Measurements from ENCODE around the gene ATP8B2.

DNA sequence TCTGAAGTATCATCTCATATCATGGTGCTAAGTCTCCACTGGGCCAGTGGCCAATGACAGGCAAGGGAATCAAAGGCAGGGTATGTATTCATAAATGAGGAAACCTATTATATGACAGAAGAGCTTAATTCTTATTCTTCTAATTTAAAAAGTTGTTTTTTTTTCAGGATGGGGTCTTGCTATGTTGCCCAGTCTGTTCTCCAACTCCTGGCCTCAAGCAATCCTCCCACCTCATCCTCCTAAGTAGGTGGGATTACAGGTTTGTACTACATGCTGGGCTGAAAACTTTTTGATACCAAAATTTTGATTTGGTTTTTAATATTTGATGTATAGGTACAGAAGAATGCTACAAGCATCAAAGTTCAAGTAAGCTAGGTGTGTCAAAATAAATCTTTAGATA is 35.0 kb downstream of the ATP8B2 start:
- no peak for TF ChIP-seq POLR2A (IDR thresholded peaks at IDR 0.05)
- TF ChIP-seq, protein P1, sequence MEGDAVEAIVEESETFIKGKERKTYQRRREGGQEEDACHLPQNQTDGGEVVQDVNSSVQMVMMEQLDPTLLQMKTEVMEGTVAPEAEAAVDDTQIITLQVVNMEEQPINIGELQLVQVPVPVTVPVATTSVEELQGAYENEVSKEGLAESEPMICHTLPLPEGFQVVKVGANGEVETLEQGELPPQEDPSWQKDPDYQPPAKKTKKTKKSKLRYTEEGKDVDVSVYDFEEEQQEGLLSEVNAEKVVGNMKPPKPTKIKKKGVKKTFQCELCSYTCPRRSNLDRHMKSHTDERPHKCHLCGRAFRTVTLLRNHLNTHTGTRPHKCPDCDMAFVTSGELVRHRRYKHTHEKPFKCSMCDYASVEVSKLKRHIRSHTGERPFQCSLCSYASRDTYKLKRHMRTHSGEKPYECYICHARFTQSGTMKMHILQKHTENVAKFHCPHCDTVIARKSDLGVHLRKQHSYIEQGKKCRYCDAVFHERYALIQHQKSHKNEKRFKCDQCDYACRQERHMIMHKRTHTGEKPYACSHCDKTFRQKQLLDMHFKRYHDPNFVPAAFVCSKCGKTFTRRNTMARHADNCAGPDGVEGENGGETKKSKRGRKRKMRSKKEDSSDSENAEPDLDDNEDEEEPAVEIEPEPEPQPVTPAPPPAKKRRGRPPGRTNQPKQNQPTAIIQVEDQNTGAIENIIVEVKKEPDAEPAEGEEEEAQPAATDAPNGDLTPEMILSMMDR (IDR thresholded peaks at IDR 0.05), result no peak

Data from breast epithelium (tissue), 3 donors.